ENCODE results near the gene ME3. TPM values are rescaled to one million over a fixed set of nuclear protein-coding genes. Genes with fewer than 3 reads are reported as not detected.

ME3 gene
- total RNA-seq, 1 donor from 2014 or later = 28.5 TPM

DNA sequence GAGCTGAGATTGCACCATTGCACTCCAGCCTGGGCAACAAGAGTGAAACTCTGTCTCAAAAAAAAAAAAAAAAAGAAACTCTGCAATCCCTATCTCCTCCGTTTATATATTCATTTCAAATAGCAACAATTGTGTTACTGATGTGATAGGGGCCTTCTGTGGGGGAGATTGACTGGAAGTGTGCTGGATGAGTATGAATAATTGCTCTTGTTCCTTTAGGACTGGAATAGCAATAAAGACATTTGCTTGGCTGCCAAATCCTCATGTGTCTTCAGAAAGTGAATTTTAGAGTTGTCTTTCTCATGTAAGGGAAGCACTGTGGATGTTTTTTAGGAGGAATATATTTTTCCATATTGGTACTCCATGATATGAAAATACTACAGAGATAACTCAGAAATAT, 21.1 kb upstream of the ME3 start:
- TF ChIP-seq POLR2AphosphoS5 (IDR thresholded peaks at IDR 0.05; ENCODE audit: insufficient read depth in 1 of 2, low read depth in 1 of 2) (no peak), POLR2A (IDR thresholded peaks at IDR 0.05) (no peak)
- TF ChIP-seq, protein P1, sequence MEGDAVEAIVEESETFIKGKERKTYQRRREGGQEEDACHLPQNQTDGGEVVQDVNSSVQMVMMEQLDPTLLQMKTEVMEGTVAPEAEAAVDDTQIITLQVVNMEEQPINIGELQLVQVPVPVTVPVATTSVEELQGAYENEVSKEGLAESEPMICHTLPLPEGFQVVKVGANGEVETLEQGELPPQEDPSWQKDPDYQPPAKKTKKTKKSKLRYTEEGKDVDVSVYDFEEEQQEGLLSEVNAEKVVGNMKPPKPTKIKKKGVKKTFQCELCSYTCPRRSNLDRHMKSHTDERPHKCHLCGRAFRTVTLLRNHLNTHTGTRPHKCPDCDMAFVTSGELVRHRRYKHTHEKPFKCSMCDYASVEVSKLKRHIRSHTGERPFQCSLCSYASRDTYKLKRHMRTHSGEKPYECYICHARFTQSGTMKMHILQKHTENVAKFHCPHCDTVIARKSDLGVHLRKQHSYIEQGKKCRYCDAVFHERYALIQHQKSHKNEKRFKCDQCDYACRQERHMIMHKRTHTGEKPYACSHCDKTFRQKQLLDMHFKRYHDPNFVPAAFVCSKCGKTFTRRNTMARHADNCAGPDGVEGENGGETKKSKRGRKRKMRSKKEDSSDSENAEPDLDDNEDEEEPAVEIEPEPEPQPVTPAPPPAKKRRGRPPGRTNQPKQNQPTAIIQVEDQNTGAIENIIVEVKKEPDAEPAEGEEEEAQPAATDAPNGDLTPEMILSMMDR (IDR thresholded peaks at IDR 0.05) = no peak
- Histone ChIP-seq H3K4me3 (no peak overlapping the region), H3K4me1 (peaks cover 14% of the 10 kb centered on the region), H3K9me3 (no peaks in the 10 kb centered on the region), H3K27me3 (no peaks in the 10 kb centered on the region), H3K36me3 (no peaks in the 10 kb centered on the region), H3K27ac (no peak overlapping the region)
- intact Hi-C loops (cut with DNase I) = no loop called here
- no peak for DNase-seq (ENCODE audit: extremely low spot score in 2 of 2)

- H3K36me3 ChIP-seq = no peaks in the 10 kb centered on the region
- H3K4me3 ChIP-seq = no peak overlapping the region
- H3K4me1 ChIP-seq = peaks cover 14% of the 10 kb centered on the region
- no peaks in the 10 kb centered on the region for H3K9me3 ChIP-seq
- H3K27ac ChIP-seq = no peak overlapping the region
- DNase-seq (ENCODE audit: extremely low spot score in 2 of 2) = no peak
- TF ChIP-seq, protein P1 (IDR thresholded peaks at IDR 0.05) = no peak
- TF ChIP-seq POLR2A (IDR thresholded peaks at IDR 0.05) (no peak), POLR2AphosphoS5 (IDR thresholded peaks at IDR 0.05; ENCODE audit: insufficient read depth in 1 of 2, low read depth in 1 of 2) (no peak)
- intact Hi-C loops (cut with DNase I) = no loop called here
- no peaks in the 10 kb centered on the region for H3K27me3 ChIP-seq
Observed at GRCh38 chr11:86692746-86693145, 20.3 kb upstream of the ME3 start.

GRCh38 chr11:86692317-86692716, 19.9 kb upstream of the ME3 start:
- H3K27ac ChIP-seq = no peak overlapping the region
- DNase-seq (ENCODE audit: extremely low spot score in 2 of 2) = no peak
- H3K9me3 ChIP-seq = no peaks in the 10 kb centered on the region
- intact Hi-C loops (cut with DNase I) = no loop called here
- H3K27me3 ChIP-seq = no peaks in the 10 kb centered on the region
- TF ChIP-seq POLR2AphosphoS5 (IDR thresholded peaks at IDR 0.05; ENCODE audit: insufficient read depth in 1 of 2, low read depth in 1 of 2) (no peak), POLR2A (IDR thresholded peaks at IDR 0.05) (no peak)
- TF ChIP-seq, protein P1 (IDR thresholded peaks at IDR 0.05) = no peak
- H3K4me3 ChIP-seq = no peak overlapping the region
- H3K4me1 ChIP-seq = peaks cover 14% of the 10 kb centered on the region
- H3K36me3 ChIP-seq = no peaks in the 10 kb centered on the region

DNA sequence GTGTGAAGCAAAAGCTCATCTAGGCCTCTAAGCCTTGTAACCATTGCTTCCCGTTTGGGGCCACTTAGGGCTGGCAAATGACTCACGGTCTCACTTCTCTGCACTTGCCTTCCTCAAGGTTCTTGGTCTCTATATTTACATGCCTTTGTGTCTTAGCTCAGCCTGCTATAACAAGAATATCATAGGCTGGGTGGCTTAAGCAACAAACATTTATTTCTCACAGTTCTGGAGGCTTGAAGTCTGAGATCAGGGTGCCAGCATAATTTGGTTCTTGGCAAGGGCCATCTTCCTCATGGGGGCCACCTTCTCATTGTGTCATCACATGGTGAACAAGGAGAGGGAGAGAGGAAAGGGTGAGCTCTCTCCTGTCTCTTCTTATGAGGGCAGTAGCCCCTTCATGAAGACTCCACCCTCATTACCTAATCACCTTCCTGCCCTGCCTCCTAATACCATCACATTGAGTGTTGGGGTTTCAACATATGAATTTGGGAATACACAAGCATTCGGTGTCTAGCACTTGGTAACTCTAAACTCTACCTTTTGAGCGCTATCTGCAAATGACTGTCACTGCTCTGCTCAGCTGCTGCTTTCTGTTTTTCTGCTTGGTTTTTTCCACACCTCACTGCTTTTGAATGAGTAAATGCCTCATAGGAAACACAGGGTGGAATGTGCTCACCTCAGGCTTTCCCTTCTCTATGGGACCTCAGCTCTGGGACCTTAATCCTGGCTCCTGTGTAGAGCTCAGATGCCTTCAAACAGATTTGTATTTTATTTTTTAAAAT, 16.2 kb upstream of the ME3 start:
- Histone ChIP-seq H3K27me3 (no peaks in the 10 kb centered on the region), H3K4me3 (no peak overlapping the region), H3K4me1 (no peaks in the 10 kb centered on the region), H3K36me3 (no peaks in the 10 kb centered on the region), H3K27ac (no peak overlapping the region), H3K9me3 (no peaks in the 10 kb centered on the region)
- TF ChIP-seq, protein P1 (IDR thresholded peaks at IDR 0.05) = no peak
- TF ChIP-seq POLR2A (IDR thresholded peaks at IDR 0.05) (no peak), POLR2AphosphoS5 (IDR thresholded peaks at IDR 0.05; ENCODE audit: insufficient read depth in 1 of 2, low read depth in 1 of 2) (no peak)
- no peak for DNase-seq (ENCODE audit: extremely low spot score in 2 of 2)
- intact Hi-C loops (cut with DNase I) = no loop called here

GRCh38 chr11:86687185-86687778, 14.9 kb upstream of the ME3 start:
- no peak for DNase-seq (ENCODE audit: extremely low spot score in 2 of 2)
- no peaks in the 10 kb centered on the region for H3K4me1 ChIP-seq
- H3K27ac ChIP-seq = no peak overlapping the region
- intact Hi-C loops (cut with DNase I) = no loop called here
- no peaks in the 10 kb centered on the region for H3K27me3 ChIP-seq
- TF ChIP-seq, protein P1 (IDR thresholded peaks at IDR 0.05) = no peak
- TF ChIP-seq POLR2AphosphoS5 (IDR thresholded peaks at IDR 0.05; ENCODE audit: insufficient read depth in 1 of 2, low read depth in 1 of 2) (no peak), POLR2A (IDR thresholded peaks at IDR 0.05) (no peak)
- H3K36me3 ChIP-seq = no peaks in the 10 kb centered on the region
- H3K4me3 ChIP-seq = no peak overlapping the region
- H3K9me3 ChIP-seq = no peaks in the 10 kb centered on the region

Data from vagina (tissue), 2 donors.